NCI-H2196 treated with DMSO at 0.1 percent for 48 hours (cell line): Measurements from ENCODE around the gene FXYD5.

Source experiments
- DNase-seq: peaks from one replicate; lab custom pipeline; 2025; ENCODE audit not compliant: unreplicated experiment; lab: John Stamatoyannopoulos, UW

FXYD5 gene

GRCh38 chr19:35154525-35155406 is at the start of gene FXYD5:
TSS of gene FXYD5 (plus strand) at chr19:35154735. CDS start at chr19:35155551, 816 bp downstream.
- no peak for DNase-seq

- no peak for DNase-seq
Measured at GRCh38 chr19:35105047-35105410, 49.5 kb upstream of the FXYD5 start.

DNA sequence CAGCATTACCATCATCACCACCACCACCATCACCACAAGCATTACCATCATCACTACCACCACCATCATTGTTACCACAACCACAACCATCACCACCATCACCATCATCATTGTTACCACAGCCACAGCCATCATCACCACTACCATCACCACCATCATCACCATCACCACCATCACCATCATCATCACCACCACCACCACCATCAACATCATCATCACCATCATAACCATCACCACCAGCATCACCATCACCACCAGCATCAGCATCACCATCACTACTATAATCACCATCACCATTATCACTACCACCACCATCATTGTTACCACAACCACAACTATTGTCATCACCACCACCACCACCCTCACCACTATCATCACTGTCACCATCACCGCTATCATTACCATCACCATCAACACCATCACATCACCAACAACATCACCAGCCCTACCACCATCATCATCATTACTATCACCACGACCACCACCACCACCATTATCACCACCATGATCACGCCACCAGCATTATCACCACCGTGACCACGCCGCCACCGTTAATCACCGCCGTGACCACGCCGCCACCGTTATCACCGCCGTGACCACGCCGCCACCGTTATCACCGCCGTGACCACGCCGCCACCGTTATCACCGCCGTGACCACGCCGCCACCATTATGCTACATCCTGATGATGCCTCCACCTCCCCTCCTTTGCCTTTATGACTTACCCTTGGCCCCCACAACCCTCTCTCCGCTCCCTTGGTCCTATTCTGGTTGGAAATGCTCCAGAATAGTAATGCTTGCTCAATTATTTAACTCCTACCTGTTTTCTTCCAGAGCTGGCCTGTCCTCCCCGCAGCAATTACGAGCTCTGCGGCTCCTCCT is 48.9 kb upstream of the FXYD5 start:
- no peak for DNase-seq

DNA sequence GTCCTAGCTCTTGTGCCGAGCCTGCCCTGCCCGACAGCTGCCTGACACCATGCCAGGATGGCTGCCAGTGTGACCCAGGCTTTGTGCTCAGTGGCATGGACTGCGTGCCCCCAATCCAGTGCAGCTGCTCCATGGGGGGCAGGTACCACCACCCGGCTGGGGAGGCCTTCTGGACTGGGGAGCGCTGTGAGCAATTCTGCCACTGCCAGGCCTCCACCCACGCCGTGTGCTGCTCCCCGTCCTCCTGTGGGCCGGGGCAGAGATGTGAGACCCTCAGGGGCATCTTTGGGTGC is 48.3 kb upstream of the FXYD5 start:
- DNase-seq, result no peak

GRCh38 chr19:35106898-35107541 is 47.5 kb upstream of the FXYD5 start:
- DNase-seq, result no peak

DNA sequence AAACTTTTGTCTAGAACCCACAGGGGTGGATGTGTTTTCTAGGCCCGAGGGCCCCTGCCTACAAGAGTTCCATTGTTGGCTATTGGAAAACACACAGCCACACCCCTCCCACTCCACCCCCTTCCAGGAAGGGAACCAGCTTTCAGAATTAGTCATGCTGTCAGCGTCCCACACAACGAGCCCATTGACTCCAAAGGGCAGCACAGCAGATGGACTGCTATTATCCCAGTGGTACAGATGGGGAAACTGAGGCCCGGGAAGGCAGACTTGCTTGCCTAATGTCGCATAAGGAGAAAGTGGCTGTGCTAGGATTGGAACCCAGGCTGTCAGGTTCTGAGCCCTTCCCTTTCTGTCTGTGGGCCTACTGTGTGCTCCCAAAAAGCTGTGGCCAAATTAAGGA is 47.0 kb upstream of the FXYD5 start:
- no peak for DNase-seq

- DNase-seq, result no peak
Measured at GRCh38 chr19:35108730-35109129, 45.8 kb upstream of the FXYD5 start.

DNA sequence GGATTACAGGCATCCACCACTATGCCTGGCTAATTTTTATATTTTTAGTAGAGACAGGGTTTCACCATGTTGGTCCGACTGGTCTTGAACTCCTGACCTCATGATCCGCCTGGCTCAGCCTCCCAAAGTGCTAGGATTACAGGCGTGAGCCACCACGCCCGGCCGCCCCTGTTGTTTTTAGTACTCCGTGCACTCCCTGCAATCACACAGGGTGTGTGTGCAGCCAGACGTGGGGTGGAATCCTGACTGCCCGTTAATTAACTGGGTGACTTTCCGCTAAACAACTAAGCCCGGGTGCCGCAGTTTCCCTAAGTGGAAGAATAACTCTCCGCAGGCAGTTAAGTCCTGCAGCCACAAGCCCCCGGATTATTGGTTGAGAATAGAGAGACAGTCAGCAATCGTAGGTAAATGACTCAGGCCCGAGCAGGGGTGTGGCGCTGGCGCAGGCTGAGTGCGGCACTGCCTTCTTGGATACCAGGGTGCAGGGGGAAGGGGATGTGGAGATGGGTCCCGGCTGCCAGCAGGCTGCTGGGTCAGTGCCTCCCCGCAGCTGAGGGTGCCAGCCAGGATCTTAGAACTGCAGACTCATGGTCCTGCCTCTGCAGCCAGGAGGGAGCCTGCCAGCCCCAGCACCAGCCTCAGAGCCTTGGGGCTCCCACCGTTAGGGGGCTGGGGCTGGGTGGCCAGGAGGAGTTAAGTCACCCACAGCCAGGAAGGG is 45.0 kb upstream of the FXYD5 start:
- DNase-seq, result no peak

GRCh38 chr19:35110974-35111373 is 43.6 kb upstream of the FXYD5 start:
- no peak for DNase-seq

- no peak for DNase-seq
Measured at GRCh38 chr19:35112995-35113688, 41.4 kb upstream of the FXYD5 start.

DNA sequence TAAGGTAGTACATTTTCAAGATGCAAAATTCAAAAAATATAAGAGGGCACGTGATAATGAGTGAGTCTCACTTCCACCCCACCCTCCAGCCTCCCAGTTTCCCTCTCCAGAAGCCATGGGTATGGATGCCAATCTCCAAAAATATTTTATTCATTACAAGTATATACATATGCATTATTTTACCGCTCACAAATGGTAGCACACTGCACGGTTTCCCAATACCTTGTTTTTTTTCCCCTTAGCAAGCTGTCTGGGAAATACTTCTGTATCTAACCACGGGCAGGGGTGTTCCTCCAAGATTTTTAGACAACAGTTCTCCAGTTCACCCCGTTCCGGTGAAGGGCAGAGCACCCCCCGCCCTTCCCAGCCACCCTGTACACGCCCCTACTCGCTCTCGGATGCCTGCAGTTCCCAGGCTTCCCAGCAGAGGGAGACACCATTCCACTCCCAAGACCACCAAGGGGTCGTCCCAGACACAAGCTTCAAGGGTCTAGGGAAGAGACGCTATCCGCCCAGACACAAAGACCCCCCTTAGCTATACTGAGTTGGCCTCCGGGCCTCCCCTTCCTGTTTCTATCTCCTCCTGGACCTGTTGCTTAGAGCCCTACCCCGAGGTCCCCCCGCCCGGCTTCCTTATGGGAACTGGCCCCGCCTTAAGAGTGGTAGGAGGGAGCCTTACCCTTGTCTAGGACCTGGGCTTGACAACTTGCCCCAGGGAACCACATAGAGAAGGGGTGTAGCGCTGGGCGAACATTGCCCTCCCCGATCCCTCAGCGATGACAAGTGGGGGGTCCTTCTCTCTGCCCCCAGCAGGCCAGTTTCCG is 40.0 kb upstream of the FXYD5 start:
- no peak for DNase-seq

GRCh38 chr19:35115177-35115951 is 39.2 kb upstream of the FXYD5 start, which contains the start of gene FXYD3:
TSS of gene FXYD3 (plus strand) at chr19:35115823. CDS start at chr19:35119377, 3,554 bp downstream.
- no peak for DNase-seq

DNA sequence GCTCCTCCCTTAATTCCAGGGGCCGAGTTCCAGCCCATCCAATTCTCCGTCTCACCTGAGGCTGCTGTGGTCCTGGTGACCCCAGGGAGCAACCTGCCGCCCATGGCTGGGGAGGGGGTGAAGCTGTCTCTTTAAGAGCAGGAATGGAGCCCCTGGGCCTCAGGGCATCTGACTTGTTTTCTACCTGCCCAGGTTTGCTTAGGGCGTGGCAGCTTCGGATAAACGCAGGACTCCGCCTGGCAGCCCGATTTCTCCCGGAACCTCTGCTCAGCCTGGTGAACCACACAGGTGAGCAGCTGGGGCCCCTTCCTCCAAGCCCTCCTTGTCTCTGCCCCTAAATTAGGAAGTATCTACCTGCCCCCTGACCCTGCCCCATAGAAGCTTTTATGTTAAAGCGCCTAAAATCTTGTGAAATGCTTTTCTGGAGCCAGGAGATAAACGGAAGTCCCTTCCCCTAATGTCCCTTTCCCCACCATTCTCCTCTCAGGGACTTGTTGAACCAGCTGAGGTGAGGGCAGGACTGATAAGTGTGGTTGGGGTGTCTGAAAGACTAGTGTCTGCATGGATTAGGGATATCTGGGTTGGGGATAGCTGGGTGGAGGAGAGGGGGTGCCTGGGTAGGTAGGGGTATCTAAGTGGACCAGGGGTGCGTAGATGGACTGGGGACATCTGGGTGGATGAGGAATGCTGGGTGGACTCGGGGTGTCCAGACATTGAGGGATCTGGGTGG is 38.3 kb upstream of the FXYD5 start:
- no peak for DNase-seq

DNA sequence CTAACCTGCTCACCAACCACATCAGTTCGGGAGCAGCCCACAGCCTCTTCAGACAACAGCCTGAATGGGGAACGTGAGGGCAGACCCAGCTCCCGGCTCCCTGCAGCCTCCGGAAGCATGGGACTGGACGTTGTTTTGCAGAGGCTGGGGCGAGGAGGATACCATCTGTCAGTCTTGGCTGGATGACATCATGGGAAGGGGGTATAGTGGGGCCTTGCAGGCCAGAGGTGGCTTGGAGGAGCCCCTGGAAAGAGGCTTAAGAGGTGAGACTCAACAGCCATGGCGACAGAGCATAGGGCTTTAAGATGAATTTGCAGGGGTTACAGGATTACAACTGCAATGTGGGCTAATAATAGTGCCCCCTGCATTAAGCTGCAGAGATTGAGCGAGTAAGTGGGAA is 37.4 kb upstream of the FXYD5 start:
- DNase-seq, result no peak

- DNase-seq, result no peak
Measured at GRCh38 chr19:35117799-35118198, 36.7 kb upstream of the FXYD5 start.

- no peak for DNase-seq
Measured at GRCh38 chr19:35118268-35119020, 36.1 kb upstream of the FXYD5 start.

DNA sequence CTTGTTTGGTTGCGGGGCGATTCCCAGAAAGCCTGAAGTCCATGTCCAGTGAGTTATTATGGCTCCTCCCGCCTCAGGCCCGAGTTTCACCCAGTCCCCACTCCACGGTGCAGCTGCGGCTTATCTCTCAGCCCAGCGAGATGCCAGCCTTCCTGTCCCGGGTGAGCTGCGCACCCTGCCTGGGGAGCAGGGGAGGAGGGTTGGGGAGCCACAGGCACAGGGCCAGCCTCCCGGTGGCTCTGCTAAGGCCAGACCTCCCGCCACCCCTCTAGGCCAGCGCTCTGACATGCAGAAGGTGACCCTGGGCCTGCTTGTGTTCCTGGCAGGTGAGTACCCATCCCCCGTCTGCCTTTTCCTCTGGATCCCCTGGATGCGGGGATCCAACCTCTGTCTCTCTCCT is 35.4 kb upstream of the FXYD5 start:
- no peak for DNase-seq
